ENCODE measurements around the gene EXOC3L4. TPM values are rescaled to one million over a fixed set of nuclear protein-coding genes. Genes with fewer than 3 reads are reported as not detected.

The EXOC3L4 gene
- total RNA-seq, 1 donor from 2014 or later = not detected

DNA sequence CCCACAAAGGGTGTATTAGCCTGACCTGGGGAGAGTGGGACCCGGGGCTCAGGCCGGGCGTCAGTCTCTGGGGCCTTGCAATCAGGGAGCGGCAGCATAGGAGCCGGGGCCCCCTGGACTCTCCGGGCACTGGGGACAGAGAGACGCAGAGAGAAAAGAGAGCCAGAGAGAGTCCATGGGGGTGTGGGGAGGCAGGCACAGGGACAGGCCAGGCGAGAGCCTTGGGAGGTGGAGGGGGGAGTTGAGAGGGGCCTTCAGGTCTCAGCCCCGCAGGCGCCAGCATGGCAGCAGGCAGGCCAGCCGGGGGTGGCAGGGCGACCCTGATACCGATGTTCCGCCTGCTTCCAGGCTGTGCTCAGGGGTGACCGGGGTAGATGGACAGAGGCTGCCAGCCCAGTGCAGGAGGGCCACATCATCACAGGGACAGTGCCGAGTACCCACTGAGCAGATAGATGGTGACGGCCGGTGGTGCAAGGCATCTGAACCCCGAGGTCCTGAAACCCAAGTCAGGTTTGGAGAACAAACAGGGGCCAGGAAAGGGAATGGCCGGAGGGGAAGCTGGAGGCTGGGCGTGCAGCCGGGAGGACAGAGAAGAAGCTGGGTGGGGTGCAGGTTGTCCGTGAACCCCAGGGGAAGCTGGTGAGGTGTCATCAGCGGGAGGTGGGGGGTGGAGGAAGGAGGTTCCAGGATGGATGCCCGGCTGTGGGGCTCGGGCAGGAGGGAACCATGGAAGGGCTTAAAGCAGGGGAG is 2.9 kb downstream of the EXOC3L4 start:
- Histone ChIP-seq H3K27ac (no peak overlapping the region), H3K4me1 (peaks cover 0 to 1% of the 10 kb centered on the region in 2 donors), H3K27me3 (peaks cover 5% of the 10 kb centered on the region), H3K9me3 (no peaks in the 10 kb centered on the region), H3K4me3 (no peak overlapping the region), H3K36me3 (no peaks in the 10 kb centered on the region)
- intact Hi-C loops (cut with DNase I) = no loop called here
- DNase-seq (ENCODE audit: low spot score in 2 of 2) = no peak
- TF ChIP-seq, protein P1, sequence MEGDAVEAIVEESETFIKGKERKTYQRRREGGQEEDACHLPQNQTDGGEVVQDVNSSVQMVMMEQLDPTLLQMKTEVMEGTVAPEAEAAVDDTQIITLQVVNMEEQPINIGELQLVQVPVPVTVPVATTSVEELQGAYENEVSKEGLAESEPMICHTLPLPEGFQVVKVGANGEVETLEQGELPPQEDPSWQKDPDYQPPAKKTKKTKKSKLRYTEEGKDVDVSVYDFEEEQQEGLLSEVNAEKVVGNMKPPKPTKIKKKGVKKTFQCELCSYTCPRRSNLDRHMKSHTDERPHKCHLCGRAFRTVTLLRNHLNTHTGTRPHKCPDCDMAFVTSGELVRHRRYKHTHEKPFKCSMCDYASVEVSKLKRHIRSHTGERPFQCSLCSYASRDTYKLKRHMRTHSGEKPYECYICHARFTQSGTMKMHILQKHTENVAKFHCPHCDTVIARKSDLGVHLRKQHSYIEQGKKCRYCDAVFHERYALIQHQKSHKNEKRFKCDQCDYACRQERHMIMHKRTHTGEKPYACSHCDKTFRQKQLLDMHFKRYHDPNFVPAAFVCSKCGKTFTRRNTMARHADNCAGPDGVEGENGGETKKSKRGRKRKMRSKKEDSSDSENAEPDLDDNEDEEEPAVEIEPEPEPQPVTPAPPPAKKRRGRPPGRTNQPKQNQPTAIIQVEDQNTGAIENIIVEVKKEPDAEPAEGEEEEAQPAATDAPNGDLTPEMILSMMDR (IDR thresholded peaks at IDR 0.05) = no peak

DNA sequence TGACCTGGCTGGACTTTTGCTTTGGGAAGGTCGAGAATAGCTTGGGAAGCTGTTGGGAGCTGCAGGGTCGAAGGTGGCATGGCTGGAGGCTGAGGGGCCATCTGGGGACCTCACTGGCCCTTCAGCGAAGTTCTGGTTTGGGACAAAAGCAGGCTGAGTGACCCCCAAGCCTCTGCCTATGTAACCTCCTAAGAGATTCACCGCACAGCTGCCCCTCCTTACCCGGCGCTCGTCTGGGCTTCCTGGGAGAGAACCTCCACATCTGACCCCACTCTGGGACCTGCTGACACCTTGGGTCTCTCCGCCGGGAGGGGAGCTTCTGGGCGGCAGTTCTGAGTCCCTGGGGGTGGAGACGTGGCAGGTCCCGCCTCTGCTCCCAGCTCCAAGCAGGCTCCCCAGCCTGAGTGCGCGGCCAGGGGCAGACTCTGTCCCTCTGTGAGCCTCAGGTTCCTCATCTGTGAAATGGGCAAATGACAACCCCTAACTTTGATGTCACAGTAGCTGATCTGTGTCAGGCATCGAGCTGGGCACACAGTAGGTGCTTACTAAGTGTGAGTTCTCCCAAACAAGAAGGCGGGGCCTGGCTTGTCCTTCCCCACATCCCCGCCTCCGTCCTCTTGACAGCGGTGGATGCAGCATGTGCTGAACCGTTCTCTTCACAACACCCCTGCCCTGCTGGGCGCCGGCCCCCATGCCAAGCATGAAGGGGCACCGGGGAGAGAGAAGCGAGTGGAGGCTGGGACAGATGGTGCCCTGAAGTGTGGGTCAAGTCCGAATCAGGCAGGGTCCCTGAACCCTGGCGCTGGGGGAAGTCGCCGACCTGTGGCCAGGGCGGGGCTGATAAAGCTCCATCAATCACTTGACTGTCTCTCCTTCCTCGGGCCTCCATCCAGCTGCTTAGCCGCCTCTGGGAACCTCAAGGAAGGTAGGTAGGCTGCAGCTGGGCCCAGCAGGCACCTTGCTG is 3.8 kb downstream of the EXOC3L4 start:
- H3K9me3 ChIP-seq = no peaks in the 10 kb centered on the region
- H3K27ac ChIP-seq = no peak overlapping the region
- H3K4me3 ChIP-seq = no peak overlapping the region
- H3K27me3 ChIP-seq = peaks cover 12% of the 10 kb centered on the region
- intact Hi-C loops (cut with DNase I) = no loop called here
- H3K4me1 ChIP-seq = peaks cover 0 to 4% of the 10 kb centered on the region in 2 donors
- no peaks in the 10 kb centered on the region for H3K36me3 ChIP-seq
- DNase-seq (ENCODE audit: low spot score in 2 of 2) = no peak
- TF ChIP-seq, protein P1 (IDR thresholded peaks at IDR 0.05) = no peak

- intact Hi-C loops (cut with DNase I) = no loop called here
- H3K4me3 ChIP-seq = no peak overlapping the region
- peaks cover 3 to 7% of the 10 kb centered on the region in 2 donors for H3K4me1 ChIP-seq
- peaks cover 21% of the 10 kb centered on the region for H3K27me3 ChIP-seq
- DNase-seq (ENCODE audit: low spot score in 2 of 2) = no peak
- TF ChIP-seq, protein P1 (IDR thresholded peaks at IDR 0.05) = no peak
- H3K27ac ChIP-seq = no peak overlapping the region
- no peaks in the 10 kb centered on the region for H3K36me3 ChIP-seq
- H3K9me3 ChIP-seq = no peaks in the 10 kb centered on the region
Observed at GRCh38 chr14:103099081-103099732, 4.7 kb downstream of the EXOC3L4 start.

DNA sequence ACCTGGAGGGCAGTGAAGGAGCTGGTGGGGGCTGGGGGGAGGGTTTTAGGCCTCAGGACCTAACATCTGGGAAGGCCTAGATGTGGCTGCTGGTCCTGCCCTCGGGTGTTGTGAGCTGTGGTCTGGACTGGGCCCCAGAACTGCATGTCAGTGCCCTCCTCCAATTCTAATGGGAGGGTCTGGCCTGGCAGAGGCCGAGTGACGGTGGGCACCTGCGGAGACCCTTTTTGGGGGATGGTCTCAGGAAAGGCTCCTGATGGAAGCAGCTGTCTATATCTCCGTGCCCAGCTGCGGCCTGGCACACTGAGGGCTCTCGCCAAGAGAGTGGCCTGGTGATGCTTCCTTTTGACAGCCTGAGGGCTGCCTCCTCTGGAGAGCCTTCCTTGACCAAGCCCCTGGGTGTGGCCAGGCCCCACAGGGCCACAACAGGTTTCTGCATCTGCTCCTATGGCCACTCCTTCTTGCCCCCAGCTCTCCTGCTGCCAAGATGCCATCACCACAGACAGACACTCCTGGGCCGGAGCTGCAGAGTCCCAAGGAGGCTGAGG is 5.3 kb downstream of the EXOC3L4 start:
- DNase-seq (ENCODE audit: low spot score in 2 of 2) = no peak
- Histone ChIP-seq H3K9me3 (no peaks in the 10 kb centered on the region), H3K27ac (no peak overlapping the region), H3K36me3 (no peaks in the 10 kb centered on the region), H3K4me1 (peaks cover 3 to 12% of the 10 kb centered on the region in 2 donors), H3K27me3 (peaks cover 27% of the 10 kb centered on the region), H3K4me3 (no peak overlapping the region)
- TF ChIP-seq, protein P1 (IDR thresholded peaks at IDR 0.05) = no peak
- intact Hi-C loops (cut with DNase I) = loop anchor here (10.0 kb wide), 1 partner anchor 405 kb away; no protein-coding TSS in a partner anchor

Data from ascending aorta (tissue), 2 donors.